ENCODE results near the gene GRID1. TPM values are rescaled to one million over a fixed set of nuclear protein-coding genes. Genes with fewer than 3 reads are reported as not detected.
"Not testable (repeated sequence)": the region's sequence is repeated elsewhere in the genome, so short reads cannot be mapped to it uniquely, and the experiment has no call there.

Gene GRID1
- total and polyA plus RNA-seq, 5 donors from 2014 or later: not detected

- Mint-ChIP-seq H3K27ac (no peak overlapping the region), H3K9me3 (no peaks in the 10 kb centered on the region), H3K4me3 (no peak overlapping the region), H3K4me1 (no peaks in the 10 kb centered on the region), H3K27me3 (peaks cover 8% of the 10 kb centered on the region), H3K36me3 (no peaks in the 10 kb centered on the region)
- no peak for DNase-seq
- no peak for ATAC-seq (ENCODE audit: low read depth in 2 of 2)
- Histone ChIP-seq H3K27me3 (ENCODE audit: control insufficient read depth, insufficient read depth, low read length) (peaks cover 2% of the 10 kb centered on the region), H3K4me1 (ENCODE audit: control insufficient read depth, insufficient read depth, low read length, poor library complexity, severe bottlenecking) (no peaks in the 10 kb centered on the region), H3K27ac (ENCODE audit: insufficient read depth, low read length, poor library complexity, severe bottlenecking) (no peak overlapping the region), H3K4me3 (ENCODE audit: low read depth, low read length) (no peak overlapping the region), H3K36me3 (ENCODE audit: control insufficient read depth, insufficient read depth, low read length) (no peaks in the 10 kb centered on the region), H3K9me3 (ENCODE audit: control insufficient read depth in 2 of 2, low read length in 2 of 2) (no peaks in the 10 kb centered on the region)
Observed at GRCh38 chr10:86113501-86113900, 253.1 kb downstream of the GRID1 start.

- no peaks in the 10 kb centered on the region for H3K36me3 Mint-ChIP-seq
- no peaks in the 10 kb centered on the region for H3K9me3 ChIP-seq (ENCODE audit: control insufficient read depth in 2 of 2, low read length in 2 of 2)
- peaks cover 8% of the 10 kb centered on the region for H3K27me3 Mint-ChIP-seq
- no peak overlapping the region for H3K4me3 ChIP-seq (ENCODE audit: low read depth, low read length)
- peaks cover 2% of the 10 kb centered on the region for H3K27me3 ChIP-seq (ENCODE audit: control insufficient read depth, insufficient read depth, low read length)
- no peaks in the 10 kb centered on the region for H3K36me3 ChIP-seq (ENCODE audit: control insufficient read depth, insufficient read depth, low read length)
- H3K27ac Mint-ChIP-seq: no peak overlapping the region
- DNase-seq: no peak
- no peak for ATAC-seq (ENCODE audit: low read depth in 2 of 2)
- no peaks in the 10 kb centered on the region for H3K9me3 Mint-ChIP-seq
- H3K4me1 ChIP-seq (ENCODE audit: control insufficient read depth, insufficient read depth, low read length, poor library complexity, severe bottlenecking): no peaks in the 10 kb centered on the region
- no peak overlapping the region for H3K4me3 Mint-ChIP-seq
- no peak overlapping the region for H3K27ac ChIP-seq (ENCODE audit: insufficient read depth, low read length, poor library complexity, severe bottlenecking)
- H3K4me1 Mint-ChIP-seq: no peaks in the 10 kb centered on the region
Observed at GRCh38 chr10:86113044-86113443, 253.6 kb downstream of the GRID1 start.

- Mint-ChIP-seq H3K27ac (no peak overlapping the region), H3K4me1 (no peaks in the 10 kb centered on the region), H3K9me3 (no peaks in the 10 kb centered on the region), H3K27me3 (peaks cover 8% of the 10 kb centered on the region), H3K4me3 (no peak overlapping the region), H3K36me3 (no peaks in the 10 kb centered on the region)
- Histone ChIP-seq H3K4me1 (ENCODE audit: control insufficient read depth, insufficient read depth, low read length, poor library complexity, severe bottlenecking) (no peaks in the 10 kb centered on the region), H3K27ac (ENCODE audit: insufficient read depth, low read length, poor library complexity, severe bottlenecking) (no peak overlapping the region), H3K9me3 (ENCODE audit: control insufficient read depth in 2 of 2, low read length in 2 of 2) (no peaks in the 10 kb centered on the region), H3K36me3 (ENCODE audit: control insufficient read depth, insufficient read depth, low read length) (no peaks in the 10 kb centered on the region), H3K27me3 (ENCODE audit: control insufficient read depth, insufficient read depth, low read length) (no peaks in the 10 kb centered on the region), H3K4me3 (ENCODE audit: low read depth, low read length) (no peak overlapping the region)
- ATAC-seq (ENCODE audit: low read depth in 2 of 2) (no peak), DNase-seq (no peak)
Observed at GRCh38 chr10:86111902-86112545, 254.6 kb downstream of the GRID1 start.

- H3K36me3 Mint-ChIP-seq: no peaks in the 10 kb centered on the region
- H3K4me1 Mint-ChIP-seq: no peaks in the 10 kb centered on the region
- Histone ChIP-seq H3K36me3 (ENCODE audit: control insufficient read depth, insufficient read depth, low read length) (no peaks in the 10 kb centered on the region), H3K27me3 (ENCODE audit: control insufficient read depth, insufficient read depth, low read length) (no peaks in the 10 kb centered on the region), H3K4me1 (ENCODE audit: control insufficient read depth, insufficient read depth, low read length, poor library complexity, severe bottlenecking) (no peaks in the 10 kb centered on the region), H3K9me3 (ENCODE audit: control insufficient read depth in 2 of 2, low read length in 2 of 2) (no peaks in the 10 kb centered on the region), H3K27ac (ENCODE audit: insufficient read depth, low read length, poor library complexity, severe bottlenecking) (no peak overlapping the region), H3K4me3 (ENCODE audit: low read depth, low read length) (no peak overlapping the region)
- no peak overlapping the region for H3K4me3 Mint-ChIP-seq
- no peak for ATAC-seq (ENCODE audit: low read depth in 2 of 2)
- H3K27ac Mint-ChIP-seq: no peak overlapping the region
- no peak for DNase-seq
- H3K9me3 Mint-ChIP-seq: no peaks in the 10 kb centered on the region
- peaks cover 15% of the 10 kb centered on the region for H3K27me3 Mint-ChIP-seq
Observed at GRCh38 chr10:86110156-86110786, 256.3 kb downstream of the GRID1 start.

- peaks cover 10% of the 10 kb centered on the region for H3K27me3 Mint-ChIP-seq
- ATAC-seq (ENCODE audit: low read depth in 2 of 2): no peak
- no peak overlapping the region for H3K4me3 ChIP-seq (ENCODE audit: low read depth, low read length)
Observed at GRCh38 chr10:86109421-86109820, 257.2 kb downstream of the GRID1 start.

GRCh38 chr10:86108696-86109095 lies 257.9 kb downstream of the GRID1 start:
- H3K27ac ChIP-seq (ENCODE audit: insufficient read depth, low read length, poor library complexity, severe bottlenecking): no peak overlapping the region
- H3K36me3 ChIP-seq (ENCODE audit: control insufficient read depth, insufficient read depth, low read length): no peaks in the 10 kb centered on the region
- no peak overlapping the region for H3K4me3 Mint-ChIP-seq
- H3K27me3 Mint-ChIP-seq: peaks cover 10% of the 10 kb centered on the region
- ATAC-seq (ENCODE audit: low read depth in 2 of 2): no peak
- no peak for DNase-seq
- H3K4me1 Mint-ChIP-seq: no peaks in the 10 kb centered on the region
- H3K4me3 ChIP-seq (ENCODE audit: low read depth, low read length): no peak overlapping the region
- H3K4me1 ChIP-seq (ENCODE audit: control insufficient read depth, insufficient read depth, low read length, poor library complexity, severe bottlenecking): no peaks in the 10 kb centered on the region
- no peaks in the 10 kb centered on the region for H3K27me3 ChIP-seq (ENCODE audit: control insufficient read depth, insufficient read depth, low read length)
- no peaks in the 10 kb centered on the region for H3K9me3 Mint-ChIP-seq
- no peaks in the 10 kb centered on the region for H3K9me3 ChIP-seq (ENCODE audit: control insufficient read depth in 2 of 2, low read length in 2 of 2)
- peak overlapping the region in 1 of 3 donors; percentile 27 for H3K27ac Mint-ChIP-seq
- no peaks in the 10 kb centered on the region for H3K36me3 Mint-ChIP-seq

More at GRCh38 chr10:86109421-86109820, 257.2 kb downstream of the GRID1 start:
- no peak overlapping the region for H3K27ac Mint-ChIP-seq
- H3K9me3 ChIP-seq (ENCODE audit: control insufficient read depth in 2 of 2, low read length in 2 of 2): no peaks in the 10 kb centered on the region
- no peak for DNase-seq
- no peaks in the 10 kb centered on the region for H3K4me1 Mint-ChIP-seq
- no peaks in the 10 kb centered on the region for H3K4me1 ChIP-seq (ENCODE audit: control insufficient read depth, insufficient read depth, low read length, poor library complexity, severe bottlenecking)
- no peaks in the 10 kb centered on the region for H3K36me3 Mint-ChIP-seq
- no peaks in the 10 kb centered on the region for H3K36me3 ChIP-seq (ENCODE audit: control insufficient read depth, insufficient read depth, low read length)
- H3K27me3 ChIP-seq (ENCODE audit: control insufficient read depth, insufficient read depth, low read length): no peaks in the 10 kb centered on the region
- H3K4me3 Mint-ChIP-seq: no peak overlapping the region
- H3K9me3 Mint-ChIP-seq: no peaks in the 10 kb centered on the region
- no peak overlapping the region for H3K27ac ChIP-seq (ENCODE audit: insufficient read depth, low read length, poor library complexity, severe bottlenecking)

GRCh38 chr10:86107611-86108310 lies 258.8 kb downstream of the GRID1 start:
- H3K27me3 Mint-ChIP-seq; H3K4me3 Mint-ChIP-seq; H3K9me3 ChIP-seq (ENCODE audit: control insufficient read depth in 2 of 2, low read length in 2 of 2); H3K36me3 ChIP-seq (ENCODE audit: control insufficient read depth, insufficient read depth, low read length); H3K9me3 Mint-ChIP-seq; H3K4me3 ChIP-seq (ENCODE audit: low read depth, low read length); H3K27ac ChIP-seq (ENCODE audit: insufficient read depth, low read length, poor library complexity, severe bottlenecking); H3K36me3 Mint-ChIP-seq; H3K4me1 Mint-ChIP-seq; DNase-seq; H3K27ac Mint-ChIP-seq; ATAC-seq (ENCODE audit: low read depth in 2 of 2); H3K4me1 ChIP-seq (ENCODE audit: control insufficient read depth, insufficient read depth, low read length, poor library complexity, severe bottlenecking); H3K27me3 ChIP-seq (ENCODE audit: control insufficient read depth, insufficient read depth, low read length): not testable (repeated sequence)

Measured in CD4-positive, CD25-positive, alpha-beta regulatory T cell (primary cell).